ENCODE data around the gene SFTPB. TPM values are rescaled to one million over a fixed set of nuclear protein-coding genes. Genes with fewer than 3 reads are reported as not detected.

The SFTPB gene
- total RNA-seq, 1 experiment from 2014 or later: not detected

DNA sequence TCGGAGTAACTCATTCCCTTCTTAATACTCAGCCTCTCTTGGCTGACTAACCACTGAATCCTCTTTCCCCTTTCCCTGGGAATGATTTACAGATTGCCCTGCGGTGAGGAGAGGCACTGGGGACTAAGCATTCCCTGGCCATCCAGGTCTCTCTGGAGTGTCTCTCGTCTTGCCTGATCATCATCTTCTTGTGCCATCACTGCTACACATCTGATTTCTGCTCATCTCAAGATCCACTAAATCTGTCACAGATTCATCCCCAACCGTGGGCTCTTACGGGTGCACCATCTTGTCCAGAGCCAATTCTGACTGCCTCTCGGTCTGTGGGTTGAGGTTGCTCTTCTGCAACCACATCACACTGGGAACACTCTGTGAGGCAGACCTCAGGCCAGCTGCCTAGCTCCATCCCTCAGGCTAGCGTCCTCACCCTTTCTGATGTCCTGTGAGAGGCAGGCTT, 12.0 kb downstream of the SFTPB start:
- DNase-seq: no peak
- Mint-ChIP-seq H3K36me3 (ENCODE audit: insufficient read depth, unreplicated experiment) (peaks cover 39% of the 10 kb centered on the region), H3K9me3 (ENCODE audit: low read depth, unreplicated experiment) (no peaks in the 10 kb centered on the region), H3K27me3 (ENCODE audit: unreplicated experiment) (no peaks in the 10 kb centered on the region), H3K4me3 (ENCODE audit: low read depth, unreplicated experiment) (no peak overlapping the region), H3K27ac (ENCODE audit: unreplicated experiment) (no peak overlapping the region), H3K4me1 (ENCODE audit: low read depth, unreplicated experiment) (peaks cover 11% of the 10 kb centered on the region)
- CTCF ChIA-PET: no interaction called here
- intact Hi-C loops (cut with micrococcal nuclease; ENCODE audit: unreplicated experiment): no loop called here
- TF ChIP-seq, protein P1, sequence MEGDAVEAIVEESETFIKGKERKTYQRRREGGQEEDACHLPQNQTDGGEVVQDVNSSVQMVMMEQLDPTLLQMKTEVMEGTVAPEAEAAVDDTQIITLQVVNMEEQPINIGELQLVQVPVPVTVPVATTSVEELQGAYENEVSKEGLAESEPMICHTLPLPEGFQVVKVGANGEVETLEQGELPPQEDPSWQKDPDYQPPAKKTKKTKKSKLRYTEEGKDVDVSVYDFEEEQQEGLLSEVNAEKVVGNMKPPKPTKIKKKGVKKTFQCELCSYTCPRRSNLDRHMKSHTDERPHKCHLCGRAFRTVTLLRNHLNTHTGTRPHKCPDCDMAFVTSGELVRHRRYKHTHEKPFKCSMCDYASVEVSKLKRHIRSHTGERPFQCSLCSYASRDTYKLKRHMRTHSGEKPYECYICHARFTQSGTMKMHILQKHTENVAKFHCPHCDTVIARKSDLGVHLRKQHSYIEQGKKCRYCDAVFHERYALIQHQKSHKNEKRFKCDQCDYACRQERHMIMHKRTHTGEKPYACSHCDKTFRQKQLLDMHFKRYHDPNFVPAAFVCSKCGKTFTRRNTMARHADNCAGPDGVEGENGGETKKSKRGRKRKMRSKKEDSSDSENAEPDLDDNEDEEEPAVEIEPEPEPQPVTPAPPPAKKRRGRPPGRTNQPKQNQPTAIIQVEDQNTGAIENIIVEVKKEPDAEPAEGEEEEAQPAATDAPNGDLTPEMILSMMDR (IDR thresholded peaks at IDR 0.05; ENCODE audit: unreplicated experiment): no peak
- BruUV-seq (replicated peaks): no TSS peak

DNA sequence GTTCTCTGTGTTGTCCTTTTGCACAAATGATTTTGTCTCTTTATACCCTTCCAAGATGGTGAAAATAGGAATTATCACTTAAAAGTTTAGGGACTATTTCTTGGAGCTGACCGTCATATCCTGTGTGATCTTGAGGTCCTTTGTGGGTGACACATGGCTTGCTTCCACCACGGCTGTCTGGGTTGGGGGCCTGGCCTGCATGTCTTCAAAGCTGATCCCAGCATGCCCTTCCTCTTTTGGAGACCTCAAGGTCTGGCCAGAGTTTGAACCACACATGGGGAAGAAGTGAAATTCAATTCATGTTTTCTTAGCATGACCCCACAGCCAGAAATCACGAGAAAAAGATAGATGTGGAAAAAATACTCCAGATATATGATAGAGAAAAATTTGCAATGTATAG, 14.0 kb downstream of the SFTPB start:
- TF ChIP-seq, protein P1 (IDR thresholded peaks at IDR 0.05; ENCODE audit: unreplicated experiment): no peak
- no peaks in the 10 kb centered on the region for H3K27me3 Mint-ChIP-seq (ENCODE audit: unreplicated experiment)
- intact Hi-C loops (cut with micrococcal nuclease; ENCODE audit: unreplicated experiment): loop anchor here (1.0 kb wide), 1 partner anchor 14 kb away; the partner anchor contains the start of gene SFTPB
- H3K4me1 Mint-ChIP-seq (ENCODE audit: low read depth, unreplicated experiment): peaks cover 11% of the 10 kb centered on the region
- CTCF ChIA-PET: no interaction called here
- H3K36me3 Mint-ChIP-seq (ENCODE audit: insufficient read depth, unreplicated experiment): peaks cover 48% of the 10 kb centered on the region
- DNase-seq: no peak
- H3K9me3 Mint-ChIP-seq (ENCODE audit: low read depth, unreplicated experiment): no peaks in the 10 kb centered on the region
- H3K27ac Mint-ChIP-seq (ENCODE audit: unreplicated experiment): no peak overlapping the region
- H3K4me3 Mint-ChIP-seq (ENCODE audit: low read depth, unreplicated experiment): no peak overlapping the region
- no TSS peak for BruUV-seq (replicated peaks)

DNA sequence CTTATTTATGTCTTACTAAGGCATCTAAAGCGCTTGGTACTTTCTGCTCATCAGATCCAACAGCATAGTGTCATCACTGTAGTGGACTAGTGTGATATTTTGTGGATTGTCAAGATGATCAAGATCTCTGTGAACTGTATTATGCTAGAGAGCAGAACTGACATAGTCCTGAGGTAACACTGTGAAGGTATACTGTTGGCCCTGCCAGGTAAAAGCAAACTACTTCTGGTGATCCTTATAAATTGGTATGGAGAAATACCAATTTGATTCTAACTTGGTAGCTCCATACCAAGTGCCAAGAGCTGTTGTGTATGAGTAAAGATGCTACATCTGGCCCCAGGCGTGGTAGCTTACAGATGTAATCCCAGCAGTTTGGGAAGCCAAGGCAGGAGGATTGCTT, 15.9 kb downstream of the SFTPB start:
- intact Hi-C loops (cut with micrococcal nuclease; ENCODE audit: unreplicated experiment): no loop called here
- H3K4me3 Mint-ChIP-seq (ENCODE audit: low read depth, unreplicated experiment): no peak overlapping the region
- BruUV-seq (replicated peaks): no TSS peak
- no peaks in the 10 kb centered on the region for H3K4me1 Mint-ChIP-seq (ENCODE audit: low read depth, unreplicated experiment)
- no peaks in the 10 kb centered on the region for H3K9me3 Mint-ChIP-seq (ENCODE audit: low read depth, unreplicated experiment)
- peaks cover 65% of the 10 kb centered on the region for H3K36me3 Mint-ChIP-seq (ENCODE audit: insufficient read depth, unreplicated experiment)
- CTCF ChIA-PET: interaction anchor here (0.6 to 0.7 kb wide), 3 partner anchors 15 to 378 kb away, joined by 3 read pairs; partner anchors contain the start of gene RNF181
- TF ChIP-seq, protein P1 (IDR thresholded peaks at IDR 0.05; ENCODE audit: unreplicated experiment): no peak
- H3K27ac Mint-ChIP-seq (ENCODE audit: unreplicated experiment): no peak overlapping the region
- DNase-seq: no peak
- H3K27me3 Mint-ChIP-seq (ENCODE audit: unreplicated experiment): no peaks in the 10 kb centered on the region

DNA sequence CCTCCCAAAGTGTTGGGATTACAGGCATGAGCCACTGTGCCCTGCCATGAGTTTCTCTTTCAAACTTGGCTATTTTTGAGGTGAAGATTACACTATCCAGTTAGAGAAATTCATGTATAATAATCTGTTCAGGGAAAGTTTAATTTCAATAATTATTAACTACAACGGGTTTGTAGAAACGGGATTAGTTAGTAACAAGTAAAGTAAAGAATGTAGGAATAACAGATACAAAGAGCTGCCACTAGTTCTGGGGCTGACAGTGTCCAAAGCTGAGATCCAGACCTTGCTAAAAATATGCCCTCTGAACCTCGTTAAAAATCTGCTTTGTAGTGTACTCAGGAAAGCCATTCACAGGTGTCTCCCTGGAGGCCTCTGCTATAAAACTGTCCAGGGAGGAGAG, 16.9 kb downstream of the SFTPB start:
- no peaks in the 10 kb centered on the region for H3K4me1 Mint-ChIP-seq (ENCODE audit: low read depth, unreplicated experiment)
- DNase-seq: no peak
- H3K36me3 Mint-ChIP-seq (ENCODE audit: insufficient read depth, unreplicated experiment): peaks cover 67% of the 10 kb centered on the region
- no peak overlapping the region for H3K27ac Mint-ChIP-seq (ENCODE audit: unreplicated experiment)
- CTCF ChIA-PET: no interaction called here
- no peaks in the 10 kb centered on the region for H3K9me3 Mint-ChIP-seq (ENCODE audit: low read depth, unreplicated experiment)
- intact Hi-C loops (cut with micrococcal nuclease; ENCODE audit: unreplicated experiment): no loop called here
- H3K27me3 Mint-ChIP-seq (ENCODE audit: unreplicated experiment): no peaks in the 10 kb centered on the region
- H3K4me3 Mint-ChIP-seq (ENCODE audit: low read depth, unreplicated experiment): no peak overlapping the region
- TF ChIP-seq, protein P1 (IDR thresholded peaks at IDR 0.05; ENCODE audit: unreplicated experiment): no peak
- BruUV-seq (replicated peaks): no TSS peak

Data from Calu3 (cell line).